ENCODE results near the gene UPK3A. TPM values are rescaled to one million over a fixed set of nuclear protein-coding genes. Genes with fewer than 3 reads are reported as not detected.
A peak's percentile ranks its signal among the peaks of the same experiment; 100 is the strongest.

UPK3A gene
- total and polyA plus RNA-seq, 10 of the 15 experiments (the other 5 are each of a cell fraction or from before 2014, with no cell fraction given), result not detected

DNA sequence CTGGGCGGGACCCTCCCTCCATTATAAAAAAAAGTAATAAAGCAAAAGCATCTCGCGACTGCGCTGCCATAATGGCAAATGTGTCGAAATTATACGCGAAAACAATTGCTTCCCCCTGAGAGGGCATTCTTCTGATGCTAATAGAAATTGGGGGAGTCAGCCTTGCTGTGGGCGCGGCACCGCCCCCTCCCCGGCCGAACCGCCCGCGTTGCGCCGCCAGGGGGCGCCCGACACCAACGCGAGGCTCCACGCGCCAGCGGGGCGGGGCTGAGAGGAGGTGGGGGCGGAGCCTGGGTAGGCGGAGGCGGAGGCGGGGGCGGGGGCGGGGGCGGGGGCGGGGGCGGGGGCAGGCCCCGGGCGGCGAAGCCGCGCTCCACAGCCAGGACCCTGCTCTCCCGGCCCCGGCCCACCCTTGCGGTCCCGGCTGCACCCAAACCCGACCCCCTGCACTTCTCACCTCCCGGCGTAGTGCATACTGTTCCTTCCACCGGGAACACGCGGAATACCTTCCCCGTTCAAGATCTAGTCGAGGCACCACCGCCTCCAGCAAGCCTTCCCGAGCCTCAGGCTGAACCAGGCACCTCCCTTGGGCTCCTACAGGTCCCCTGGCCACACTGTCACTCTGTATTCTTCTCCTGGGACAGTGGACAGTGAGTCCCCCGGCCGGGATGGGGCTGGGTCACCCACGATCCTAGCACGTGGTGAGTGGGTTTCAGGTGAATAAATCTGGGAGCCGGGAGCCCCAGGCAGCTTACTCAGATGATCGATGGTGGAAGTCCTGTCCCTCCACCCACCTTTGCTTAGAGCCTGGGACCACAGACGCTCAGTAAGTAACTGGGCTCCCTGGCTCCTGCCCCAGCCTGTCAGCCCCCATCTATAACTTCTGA, 15.5 kb upstream of the UPK3A start:
- ChIA-PET SMC1A (ENCODE audit: uncharacterized antibody, unreplicated experiment) (no interaction called here), RAD21 (ENCODE audit: unreplicated experiment) (interaction anchor here (1.6 kb wide), 1 partner anchor 168 kb away, joined by 4 read pairs; no protein-coding TSS in a partner anchor), CTCF (interaction anchor here (0.6 kb wide), 1 partner anchor 140 kb away, joined by 4 read pairs; no protein-coding TSS in a partner anchor), POLR2A (no interaction called here)
- in situ Hi-C loops (cut with MboI) (loop anchor here (5.0 kb wide), 2 partner anchors 163 to 283 kb away; no protein-coding TSS in a partner anchor), intact Hi-C loops (cut with micrococcal nuclease; ENCODE audit: unreplicated experiment) (loop anchor here (1.0 to 10.0 kb wide), 3 partner anchors 166 to 294 kb away; no protein-coding TSS in a partner anchor)
- Histone ChIP-seq H3K4me2 (ENCODE audit: control insufficient read depth, insufficient read depth) (peak overlapping the region; percentile 99), H2AFZ (ENCODE audit: control insufficient read depth, low read depth, low read length) (peak overlapping the region; percentile 64), H3K4me1 (ENCODE audit: control insufficient read depth, insufficient read depth, low read length) (peaks cover 9% of the 10 kb centered on the region), H3K27ac (ENCODE audit: control insufficient read depth, insufficient read depth) (no peak overlapping the region), H4K20me1 (ENCODE audit: control insufficient read depth, insufficient read depth) (no peaks in the 10 kb centered on the region), H3K9me3 (replicated peaks; ENCODE audit: control insufficient read depth, insufficient read depth, low read length) (no peaks in the 10 kb centered on the region), H3K36me3 (ENCODE audit: control insufficient read depth in 2 of 2, insufficient read depth in 2 of 2, low read length in 1 of 2) (no peaks in the 10 kb centered on the region), H3K9ac (ENCODE audit: control insufficient read depth, insufficient read depth, low read length) (peak overlapping the region; percentile 56; the same call in 1 of the 2 replicates), H3K27me3 (replicated peaks in 1 of 2; ENCODE audit: control insufficient read depth in 2 of 2, insufficient read depth in 2 of 2, low read length in 1 of 2) (peaks cover 3 to 4% of the 10 kb centered on the region in 2 experiments; a peak in 3 of 4 replicates), H3K4me3 (peak overlapping the region; percentile 72), H3K79me2 (ENCODE audit: control insufficient read depth, insufficient read depth, low read length) (no peaks in the 10 kb centered on the region)
- WGBS (ENCODE audit: insufficient coverage, insufficient replicate concordance, low lambda C conversion rate, missing lambda C conversion rate), result 2% methylated on average over 37 of the region's 60 CpGs
- no peak for DNase-seq (ENCODE audit: low read depth, low spot score)
- FAIRE-seq, result no peak
- BruUV-seq (replicated peaks), result no TSS peak
- peak; percentile 95 for ATAC-seq
- TF ChIP-seq TCF7 (IDR thresholded peaks at IDR 0.05; ENCODE audit: borderline replicate concordance) (no peak), CREM (IDR thresholded peaks at IDR 0.05; ENCODE audit: low read depth) (no peak), WRNIP1 (IDR thresholded peaks at IDR 0.05; ENCODE audit: borderline replicate concordance, low read depth, low read length) (no peak), MEF2A (IDR thresholded peaks at IDR 0.05; ENCODE audit: insufficient read depth, low read depth, low read length) (no peak), BMI1 (IDR thresholded peaks at IDR 0.05; ENCODE audit: borderline replicate concordance) (no peak), TCF12 (IDR thresholded peaks at IDR 0.05; ENCODE audit: low read depth, low read length) (no peak), IKZF1 (conservative IDR thresholded peaks at IDR 0.05) (0 out of 2 replicates have a peak, but pooled peaks have one; percentile 11), KAT2A (conservative IDR thresholded peaks at IDR 0.05; ENCODE audit: control insufficient read depth, low read depth, low read length) (no peak), RAD21 (IDR thresholded peaks at IDR 0.05; ENCODE audit: insufficient read depth, low read depth, low read length) (peak; percentile 95), FOXK2 (IDR thresholded peaks at IDR 0.05) (no peak), CBFB (IDR thresholded peaks at IDR 0.05; ENCODE audit: low read depth) (no peak), BHLHE40 (IDR thresholded peaks at IDR 0.05; ENCODE audit: borderline replicate concordance in 1 of 2, low read depth in 2 of 2, low read length in 1 of 2) (peak; percentile 25 to 40; a peak in 3 of 4 replicates), IRF4 (IDR thresholded peaks at IDR 0.05; ENCODE audit: low read depth, low read length) (no peak), ZSCAN29 (IDR thresholded peaks at IDR 0.05) (no peak), ZNF274 (IDR thresholded peaks at IDR 0.05; ENCODE audit: insufficient read depth, insufficient read length) (no peak), STAT1 (conservative IDR thresholded peaks at IDR 0.05) (0 out of 2 replicates have a peak, but pooled peaks have one; percentile 51), NR2C2 (IDR thresholded peaks at IDR 0.05; ENCODE audit: borderline replicate concordance, control insufficient read depth, insufficient read length, low read depth) (no peak), EGR1 (IDR thresholded peaks at IDR 0.05; ENCODE audit: borderline replicate concordance in 1 of 2, low read depth in 2 of 2, low read length in 2 of 2) (peak in 1 of 2 experiments; percentile 88; a peak in 2 of 3 replicates), YY1 (IDR thresholded peaks at IDR 0.05; ENCODE audit: low read depth, low read length) (peak; percentile 71)
- TF ChIP-seq, protein P1, sequence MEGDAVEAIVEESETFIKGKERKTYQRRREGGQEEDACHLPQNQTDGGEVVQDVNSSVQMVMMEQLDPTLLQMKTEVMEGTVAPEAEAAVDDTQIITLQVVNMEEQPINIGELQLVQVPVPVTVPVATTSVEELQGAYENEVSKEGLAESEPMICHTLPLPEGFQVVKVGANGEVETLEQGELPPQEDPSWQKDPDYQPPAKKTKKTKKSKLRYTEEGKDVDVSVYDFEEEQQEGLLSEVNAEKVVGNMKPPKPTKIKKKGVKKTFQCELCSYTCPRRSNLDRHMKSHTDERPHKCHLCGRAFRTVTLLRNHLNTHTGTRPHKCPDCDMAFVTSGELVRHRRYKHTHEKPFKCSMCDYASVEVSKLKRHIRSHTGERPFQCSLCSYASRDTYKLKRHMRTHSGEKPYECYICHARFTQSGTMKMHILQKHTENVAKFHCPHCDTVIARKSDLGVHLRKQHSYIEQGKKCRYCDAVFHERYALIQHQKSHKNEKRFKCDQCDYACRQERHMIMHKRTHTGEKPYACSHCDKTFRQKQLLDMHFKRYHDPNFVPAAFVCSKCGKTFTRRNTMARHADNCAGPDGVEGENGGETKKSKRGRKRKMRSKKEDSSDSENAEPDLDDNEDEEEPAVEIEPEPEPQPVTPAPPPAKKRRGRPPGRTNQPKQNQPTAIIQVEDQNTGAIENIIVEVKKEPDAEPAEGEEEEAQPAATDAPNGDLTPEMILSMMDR (IDR thresholded peaks at IDR 0.05 in 2 of 3, conservative IDR thresholded peaks at IDR 0.05 in 1 of 3; ENCODE audit: control insufficient read depth in 2 of 3, extremely low read depth in 1 of 3, insufficient read depth in 1 of 3, low read depth in 3 of 3, low read length in 3 of 3), result peak; percentile 75 to 88 (median 82); a peak in 5 of 6 replicates
- TF ChIP-seq, protein P2, sequence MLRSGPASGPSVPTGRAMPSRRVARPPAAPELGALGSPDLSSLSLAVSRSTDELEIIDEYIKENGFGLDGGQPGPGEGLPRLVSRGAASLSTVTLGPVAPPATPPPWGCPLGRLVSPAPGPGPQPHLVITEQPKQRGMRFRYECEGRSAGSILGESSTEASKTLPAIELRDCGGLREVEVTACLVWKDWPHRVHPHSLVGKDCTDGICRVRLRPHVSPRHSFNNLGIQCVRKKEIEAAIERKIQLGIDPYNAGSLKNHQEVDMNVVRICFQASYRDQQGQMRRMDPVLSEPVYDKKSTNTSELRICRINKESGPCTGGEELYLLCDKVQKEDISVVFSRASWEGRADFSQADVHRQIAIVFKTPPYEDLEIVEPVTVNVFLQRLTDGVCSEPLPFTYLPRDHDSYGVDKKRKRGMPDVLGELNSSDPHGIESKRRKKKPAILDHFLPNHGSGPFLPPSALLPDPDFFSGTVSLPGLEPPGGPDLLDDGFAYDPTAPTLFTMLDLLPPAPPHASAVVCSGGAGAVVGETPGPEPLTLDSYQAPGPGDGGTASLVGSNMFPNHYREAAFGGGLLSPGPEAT (IDR thresholded peaks at IDR 0.05; ENCODE audit: low read depth), result no peak
